ENCODE results near the gene NR4A1.

NR4A1 gene

GRCh38 chr12:52087961-52088820 is 36.9 kb downstream of the NR4A1 start:
- TF ChIP-seq CTCF (IDR thresholded peaks at IDR 0.05): no peak

- no peak for TF ChIP-seq CTCF (IDR thresholded peaks at IDR 0.05)
These were observed 38.2 kb downstream of the NR4A1 start for GRCh38 chr12:52089491-52089890.

- no peak for TF ChIP-seq CTCF (IDR thresholded peaks at IDR 0.05)
These were observed 39.0 kb downstream of the NR4A1 start for GRCh38 chr12:52090291-52090690.

GRCh38 chr12:52091061-52091460 is 39.8 kb downstream of the NR4A1 start:
- TF ChIP-seq CTCF (IDR thresholded peaks at IDR 0.05): no peak

GRCh38 chr12:52091869-52092268 is 40.6 kb downstream of the NR4A1 start:
- no peak for TF ChIP-seq CTCF (IDR thresholded peaks at IDR 0.05)

GRCh38 chr12:52093346-52093745 is 42.1 kb downstream of the NR4A1 start:
- TF ChIP-seq CTCF (IDR thresholded peaks at IDR 0.05): no peak

GRCh38 chr12:52096332-52097044 is 45.2 kb downstream of the NR4A1 start:
- no peak for TF ChIP-seq CTCF (IDR thresholded peaks at IDR 0.05)

Data from LNCAP (cell line).